HL-60 (cell line): Measurements from ENCODE around the gene LRRC19.

Source experiments
- GABPA ChIP-seq: IDR thresholded peaks from 2 replicates; pipeline ENCODE4 v1.6.1; 2012; ENCODE audit warnings: low read depth
- POLR2AphosphoS5 ChIP-seq: IDR thresholded peaks from 2 replicates; pipeline ENCODE4 v1.6.1; 2012; ENCODE audit warnings: low read depth
- SPI1 ChIP-seq: IDR thresholded peaks from 2 replicates; pipeline ENCODE4 v1.6.1; 2012; ENCODE audit warnings: low read depth, mild to moderate bottlenecking, borderline replicate concordance
- TF ChIP-seq, protein P1 (sequence below): IDR thresholded peaks from one replicate; pipeline ENCODE4 v1.5.1; 2011; ENCODE audit warnings: low read length, control low read depth, inconsistent platforms; ENCODE audit not compliant: insufficient read depth
- TF ChIP-seq, protein P2 (sequence below): IDR thresholded peaks from 2 replicates; pipeline ENCODE4 v1.6.1; 2012; ENCODE audit warnings: low read depth; ENCODE audit not compliant: insufficient replicate concordance

- TF ChIP-seq POLR2AphosphoS5 (no peak), SPI1 (no peak), GABPA (no peak)
- TF ChIP-seq, protein P1, sequence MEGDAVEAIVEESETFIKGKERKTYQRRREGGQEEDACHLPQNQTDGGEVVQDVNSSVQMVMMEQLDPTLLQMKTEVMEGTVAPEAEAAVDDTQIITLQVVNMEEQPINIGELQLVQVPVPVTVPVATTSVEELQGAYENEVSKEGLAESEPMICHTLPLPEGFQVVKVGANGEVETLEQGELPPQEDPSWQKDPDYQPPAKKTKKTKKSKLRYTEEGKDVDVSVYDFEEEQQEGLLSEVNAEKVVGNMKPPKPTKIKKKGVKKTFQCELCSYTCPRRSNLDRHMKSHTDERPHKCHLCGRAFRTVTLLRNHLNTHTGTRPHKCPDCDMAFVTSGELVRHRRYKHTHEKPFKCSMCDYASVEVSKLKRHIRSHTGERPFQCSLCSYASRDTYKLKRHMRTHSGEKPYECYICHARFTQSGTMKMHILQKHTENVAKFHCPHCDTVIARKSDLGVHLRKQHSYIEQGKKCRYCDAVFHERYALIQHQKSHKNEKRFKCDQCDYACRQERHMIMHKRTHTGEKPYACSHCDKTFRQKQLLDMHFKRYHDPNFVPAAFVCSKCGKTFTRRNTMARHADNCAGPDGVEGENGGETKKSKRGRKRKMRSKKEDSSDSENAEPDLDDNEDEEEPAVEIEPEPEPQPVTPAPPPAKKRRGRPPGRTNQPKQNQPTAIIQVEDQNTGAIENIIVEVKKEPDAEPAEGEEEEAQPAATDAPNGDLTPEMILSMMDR: no peak
- TF ChIP-seq, protein P2, sequence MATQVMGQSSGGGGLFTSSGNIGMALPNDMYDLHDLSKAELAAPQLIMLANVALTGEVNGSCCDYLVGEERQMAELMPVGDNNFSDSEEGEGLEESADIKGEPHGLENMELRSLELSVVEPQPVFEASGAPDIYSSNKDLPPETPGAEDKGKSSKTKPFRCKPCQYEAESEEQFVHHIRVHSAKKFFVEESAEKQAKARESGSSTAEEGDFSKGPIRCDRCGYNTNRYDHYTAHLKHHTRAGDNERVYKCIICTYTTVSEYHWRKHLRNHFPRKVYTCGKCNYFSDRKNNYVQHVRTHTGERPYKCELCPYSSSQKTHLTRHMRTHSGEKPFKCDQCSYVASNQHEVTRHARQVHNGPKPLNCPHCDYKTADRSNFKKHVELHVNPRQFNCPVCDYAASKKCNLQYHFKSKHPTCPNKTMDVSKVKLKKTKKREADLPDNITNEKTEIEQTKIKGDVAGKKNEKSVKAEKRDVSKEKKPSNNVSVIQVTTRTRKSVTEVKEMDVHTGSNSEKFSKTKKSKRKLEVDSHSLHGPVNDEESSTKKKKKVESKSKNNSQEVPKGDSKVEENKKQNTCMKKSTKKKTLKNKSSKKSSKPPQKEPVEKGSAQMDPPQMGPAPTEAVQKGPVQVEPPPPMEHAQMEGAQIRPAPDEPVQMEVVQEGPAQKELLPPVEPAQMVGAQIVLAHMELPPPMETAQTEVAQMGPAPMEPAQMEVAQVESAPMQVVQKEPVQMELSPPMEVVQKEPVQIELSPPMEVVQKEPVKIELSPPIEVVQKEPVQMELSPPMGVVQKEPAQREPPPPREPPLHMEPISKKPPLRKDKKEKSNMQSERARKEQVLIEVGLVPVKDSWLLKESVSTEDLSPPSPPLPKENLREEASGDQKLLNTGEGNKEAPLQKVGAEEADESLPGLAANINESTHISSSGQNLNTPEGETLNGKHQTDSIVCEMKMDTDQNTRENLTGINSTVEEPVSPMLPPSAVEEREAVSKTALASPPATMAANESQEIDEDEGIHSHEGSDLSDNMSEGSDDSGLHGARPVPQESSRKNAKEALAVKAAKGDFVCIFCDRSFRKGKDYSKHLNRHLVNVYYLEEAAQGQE: no peak
Observed at GRCh38 chr9:26975728-26976707, 29.5 kb downstream of the LRRC19 start.
